H1 (cell line): Measurements from ENCODE around the gene GPR180. TPM values are rescaled to one million over a fixed set of nuclear protein-coding genes. Genes with fewer than 3 reads are reported as not detected.

ENCODE experiments used
- POLR2A ChIP-seq, 2 experiments: IDR thresholded peaks; 1 replicate in 1 of 2; 2 replicates in 1 of 2; pipeline ENCODE4 v1.6.1; 2011; ENCODE audit warnings: low read depth in 2 of 2, low read length in 2 of 2, mild to moderate bottlenecking in 2 of 2; ENCODE audit errors: control extremely low read depth in 1 of 2
- TAF1 ChIP-seq: IDR thresholded peaks from 2 replicates; pipeline ENCODE4 v1.6.1; 2011; ENCODE audit warnings: mild to moderate bottlenecking, low read depth, low read length
- TAF7 ChIP-seq: optimal IDR thresholded peaks from 2 replicates; pipeline ENCODE3; 2011; ENCODE audit warnings: low read depth, mild to moderate bottlenecking, inconsistent platforms, low read length, moderate library complexity, borderline replicate concordance
- TCF12 ChIP-seq: IDR thresholded peaks from 2 replicates; pipeline ENCODE4 v1.6.1; 2011; ENCODE audit warnings: low read depth, mild to moderate bottlenecking, low read length
- polyA plus RNA-seq, 7 experiments: library from polyadenylated mRNA; depleted of rRNA in 3 of 7; stranded (reverse) in 5 of 7; unstranded in 2 of 7; fragments of >200 nt in 5 of 7; fragments of 200-250 nt in 2 of 7; gene quantifications; 1 replicate in 5 of 7; 2 replicates in 1 of 7; 4 replicates in 1 of 7; pipeline versions ENCODE4 v1.2.1 to v1.2.3, GENCODE V29; 2011 to 2013; ENCODE audit warnings: missing spikeins in 2 of 7, mixed read lengths in 2 of 7
- total RNA-seq: library from RNA; stranded (reverse); fragmentation: NEBNext Ultra II Directional; extraction: Animal tissue kit (Norgen Biotek cat#: 25700); gene quantifications from 2 replicates; pipeline ENCODE4 v1.2.1, GENCODE V29; 2021
- TF ChIP-seq, protein P1 (sequence below): fragments of 300-600 bp; sonication (generic); IDR thresholded peaks from 2 replicates; pipeline ENCODE4 v1.7.1; 2012; ENCODE audit warnings: low read length, moderate library complexity, mild to moderate bottlenecking, inconsistent platforms; ENCODE audit not compliant: insufficient replicate concordance

GPR180 gene
- total and polyA plus RNA-seq, 2 of the 8 experiments (the other 6 are each of a cell fraction or from before 2014, with no cell fraction given): 1.8 to 4.8 TPM

GRCh38 chr13:94607056-94607455, 5.4 kb downstream of the GPR180 start (continued):
- TF ChIP-seq, protein P1, sequence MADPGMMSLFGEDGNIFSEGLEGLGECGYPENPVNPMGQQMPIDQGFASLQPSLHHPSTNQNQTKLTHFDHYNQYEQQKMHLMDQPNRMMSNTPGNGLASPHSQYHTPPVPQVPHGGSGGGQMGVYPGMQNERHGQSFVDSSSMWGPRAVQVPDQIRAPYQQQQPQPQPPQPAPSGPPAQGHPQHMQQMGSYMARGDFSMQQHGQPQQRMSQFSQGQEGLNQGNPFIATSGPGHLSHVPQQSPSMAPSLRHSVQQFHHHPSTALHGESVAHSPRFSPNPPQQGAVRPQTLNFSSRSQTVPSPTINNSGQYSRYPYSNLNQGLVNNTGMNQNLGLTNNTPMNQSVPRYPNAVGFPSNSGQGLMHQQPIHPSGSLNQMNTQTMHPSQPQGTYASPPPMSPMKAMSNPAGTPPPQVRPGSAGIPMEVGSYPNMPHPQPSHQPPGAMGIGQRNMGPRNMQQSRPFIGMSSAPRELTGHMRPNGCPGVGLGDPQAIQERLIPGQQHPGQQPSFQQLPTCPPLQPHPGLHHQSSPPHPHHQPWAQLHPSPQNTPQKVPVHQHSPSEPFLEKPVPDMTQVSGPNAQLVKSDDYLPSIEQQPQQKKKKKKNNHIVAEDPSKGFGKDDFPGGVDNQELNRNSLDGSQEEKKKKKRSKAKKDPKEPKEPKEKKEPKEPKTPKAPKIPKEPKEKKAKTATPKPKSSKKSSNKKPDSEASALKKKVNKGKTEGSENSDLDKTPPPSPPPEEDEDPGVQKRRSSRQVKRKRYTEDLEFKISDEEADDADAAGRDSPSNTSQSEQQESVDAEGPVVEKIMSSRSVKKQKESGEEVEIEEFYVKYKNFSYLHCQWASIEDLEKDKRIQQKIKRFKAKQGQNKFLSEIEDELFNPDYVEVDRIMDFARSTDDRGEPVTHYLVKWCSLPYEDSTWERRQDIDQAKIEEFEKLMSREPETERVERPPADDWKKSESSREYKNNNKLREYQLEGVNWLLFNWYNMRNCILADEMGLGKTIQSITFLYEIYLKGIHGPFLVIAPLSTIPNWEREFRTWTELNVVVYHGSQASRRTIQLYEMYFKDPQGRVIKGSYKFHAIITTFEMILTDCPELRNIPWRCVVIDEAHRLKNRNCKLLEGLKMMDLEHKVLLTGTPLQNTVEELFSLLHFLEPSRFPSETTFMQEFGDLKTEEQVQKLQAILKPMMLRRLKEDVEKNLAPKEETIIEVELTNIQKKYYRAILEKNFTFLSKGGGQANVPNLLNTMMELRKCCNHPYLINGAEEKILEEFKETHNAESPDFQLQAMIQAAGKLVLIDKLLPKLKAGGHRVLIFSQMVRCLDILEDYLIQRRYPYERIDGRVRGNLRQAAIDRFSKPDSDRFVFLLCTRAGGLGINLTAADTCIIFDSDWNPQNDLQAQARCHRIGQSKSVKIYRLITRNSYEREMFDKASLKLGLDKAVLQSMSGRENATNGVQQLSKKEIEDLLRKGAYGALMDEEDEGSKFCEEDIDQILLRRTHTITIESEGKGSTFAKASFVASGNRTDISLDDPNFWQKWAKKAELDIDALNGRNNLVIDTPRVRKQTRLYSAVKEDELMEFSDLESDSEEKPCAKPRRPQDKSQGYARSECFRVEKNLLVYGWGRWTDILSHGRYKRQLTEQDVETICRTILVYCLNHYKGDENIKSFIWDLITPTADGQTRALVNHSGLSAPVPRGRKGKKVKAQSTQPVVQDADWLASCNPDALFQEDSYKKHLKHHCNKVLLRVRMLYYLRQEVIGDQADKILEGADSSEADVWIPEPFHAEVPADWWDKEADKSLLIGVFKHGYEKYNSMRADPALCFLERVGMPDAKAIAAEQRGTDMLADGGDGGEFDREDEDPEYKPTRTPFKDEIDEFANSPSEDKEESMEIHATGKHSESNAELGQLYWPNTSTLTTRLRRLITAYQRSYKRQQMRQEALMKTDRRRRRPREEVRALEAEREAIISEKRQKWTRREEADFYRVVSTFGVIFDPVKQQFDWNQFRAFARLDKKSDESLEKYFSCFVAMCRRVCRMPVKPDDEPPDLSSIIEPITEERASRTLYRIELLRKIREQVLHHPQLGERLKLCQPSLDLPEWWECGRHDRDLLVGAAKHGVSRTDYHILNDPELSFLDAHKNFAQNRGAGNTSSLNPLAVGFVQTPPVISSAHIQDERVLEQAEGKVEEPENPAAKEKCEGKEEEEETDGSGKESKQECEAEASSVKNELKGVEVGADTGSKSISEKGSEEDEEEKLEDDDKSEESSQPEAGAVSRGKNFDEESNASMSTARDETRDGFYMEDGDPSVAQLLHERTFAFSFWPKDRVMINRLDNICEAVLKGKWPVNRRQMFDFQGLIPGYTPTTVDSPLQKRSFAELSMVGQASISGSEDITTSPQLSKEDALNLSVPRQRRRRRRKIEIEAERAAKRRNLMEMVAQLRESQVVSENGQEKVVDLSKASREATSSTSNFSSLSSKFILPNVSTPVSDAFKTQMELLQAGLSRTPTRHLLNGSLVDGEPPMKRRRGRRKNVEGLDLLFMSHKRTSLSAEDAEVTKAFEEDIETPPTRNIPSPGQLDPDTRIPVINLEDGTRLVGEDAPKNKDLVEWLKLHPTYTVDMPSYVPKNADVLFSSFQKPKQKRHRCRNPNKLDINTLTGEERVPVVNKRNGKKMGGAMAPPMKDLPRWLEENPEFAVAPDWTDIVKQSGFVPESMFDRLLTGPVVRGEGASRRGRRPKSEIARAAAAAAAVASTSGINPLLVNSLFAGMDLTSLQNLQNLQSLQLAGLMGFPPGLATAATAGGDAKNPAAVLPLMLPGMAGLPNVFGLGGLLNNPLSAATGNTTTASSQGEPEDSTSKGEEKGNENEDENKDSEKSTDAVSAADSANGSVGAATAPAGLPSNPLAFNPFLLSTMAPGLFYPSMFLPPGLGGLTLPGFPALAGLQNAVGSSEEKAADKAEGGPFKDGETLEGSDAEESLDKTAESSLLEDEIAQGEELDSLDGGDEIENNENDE: no peak
- TF ChIP-seq TCF12 (no peak), TAF1 (no peak), TAF7 (no peak), POLR2A (IDR thresholded peaks at IDR 0.05; ENCODE audit: control extremely low read depth in 1 of 2, low read depth in 2 of 2, low read length in 2 of 2) (no peak)
